GM19463 (cell line): ENCODE results near the gene HOXA13.

Source experiments
- ATAC-seq: cut with Tn5 transposase; IDR thresholded peaks from one replicate; pipeline ENCODE4 v1.9.1; 2021; ENCODE audit warnings: mild to moderate bottlenecking, moderate library complexity; ENCODE audit not compliant: unreplicated experiment

Gene HOXA13

DNA sequence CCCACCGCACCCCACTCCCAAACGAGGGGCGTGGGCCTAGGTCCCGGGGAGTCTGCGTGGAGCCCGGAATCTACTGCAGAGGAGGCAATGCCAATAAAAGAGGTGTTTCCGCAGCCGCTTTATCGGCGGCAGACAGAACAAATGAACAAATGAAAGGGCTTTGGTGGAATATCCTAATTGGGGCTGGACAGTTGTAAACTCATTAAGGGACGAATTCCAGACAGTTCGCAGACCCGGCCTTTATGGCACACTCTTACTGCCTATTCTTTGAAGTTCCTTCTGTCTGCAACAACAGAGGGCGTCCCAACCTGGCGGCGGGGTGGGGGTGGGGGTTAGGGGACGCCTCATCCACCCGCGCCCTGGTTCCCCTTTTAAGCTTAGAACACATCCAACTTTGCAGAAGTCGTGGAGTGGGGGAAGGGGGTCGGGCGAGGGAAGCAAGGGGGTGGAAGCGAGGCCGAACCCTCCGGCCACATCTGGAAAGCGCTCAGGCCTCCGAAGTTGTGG is 38.6 kb downstream of the HOXA13 start:
- ATAC-seq, result no peak

DNA sequence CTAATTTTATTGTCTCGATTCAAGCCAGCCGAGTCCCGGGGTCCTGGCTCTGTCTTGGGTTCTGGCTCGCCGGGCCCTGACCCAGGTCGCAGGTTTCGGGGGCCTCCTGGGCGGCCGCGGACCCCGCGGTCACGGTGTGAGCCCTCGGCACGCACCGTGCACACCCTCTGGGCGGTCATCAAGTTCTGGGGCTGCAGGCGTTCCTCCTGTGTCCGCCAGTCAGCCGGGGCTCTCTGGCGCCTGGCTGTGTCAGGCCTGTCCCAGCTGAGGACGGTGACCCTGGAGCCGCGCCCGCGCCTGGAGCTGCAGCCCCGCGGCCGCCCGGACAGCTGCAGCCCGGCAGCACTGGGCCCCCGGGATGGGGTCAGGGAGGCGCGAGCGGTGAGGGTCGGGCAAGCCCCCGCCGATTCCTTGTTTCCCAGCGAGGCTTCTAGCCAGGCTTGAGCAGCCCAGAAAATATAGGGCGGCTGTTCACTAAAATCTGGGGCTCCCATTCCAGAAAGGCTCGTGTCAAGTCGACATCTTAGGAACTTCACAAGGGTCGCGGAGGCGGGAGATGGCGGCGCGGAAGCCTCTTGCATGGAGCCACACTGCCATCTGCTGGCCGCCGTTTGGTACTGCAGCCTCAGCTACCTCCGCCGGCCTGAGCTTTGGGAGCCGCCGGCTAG is 39.2 kb downstream of the HOXA13 start:
- peak; percentile 62 for ATAC-seq

DNA sequence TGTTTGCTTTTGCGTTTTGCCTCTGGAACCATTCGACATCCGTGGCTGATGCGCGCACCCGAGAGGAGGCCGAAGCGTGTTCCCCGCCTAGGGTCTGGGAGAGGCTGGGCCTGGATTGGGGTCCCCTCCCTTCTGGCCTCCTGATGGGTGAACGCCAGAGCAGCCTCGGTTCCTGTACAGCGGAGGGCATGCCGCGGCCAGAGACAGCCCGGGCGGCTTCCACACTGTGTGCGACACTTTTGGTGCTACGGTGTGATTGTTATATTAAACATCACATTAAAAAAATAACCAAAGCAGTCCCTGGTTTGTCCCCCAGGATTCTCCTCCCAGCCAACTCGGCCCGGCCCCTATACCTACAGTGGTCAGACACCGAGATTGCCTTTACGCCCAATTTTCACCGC is 39.7 kb downstream of the HOXA13 start:
- no peak for ATAC-seq

DNA sequence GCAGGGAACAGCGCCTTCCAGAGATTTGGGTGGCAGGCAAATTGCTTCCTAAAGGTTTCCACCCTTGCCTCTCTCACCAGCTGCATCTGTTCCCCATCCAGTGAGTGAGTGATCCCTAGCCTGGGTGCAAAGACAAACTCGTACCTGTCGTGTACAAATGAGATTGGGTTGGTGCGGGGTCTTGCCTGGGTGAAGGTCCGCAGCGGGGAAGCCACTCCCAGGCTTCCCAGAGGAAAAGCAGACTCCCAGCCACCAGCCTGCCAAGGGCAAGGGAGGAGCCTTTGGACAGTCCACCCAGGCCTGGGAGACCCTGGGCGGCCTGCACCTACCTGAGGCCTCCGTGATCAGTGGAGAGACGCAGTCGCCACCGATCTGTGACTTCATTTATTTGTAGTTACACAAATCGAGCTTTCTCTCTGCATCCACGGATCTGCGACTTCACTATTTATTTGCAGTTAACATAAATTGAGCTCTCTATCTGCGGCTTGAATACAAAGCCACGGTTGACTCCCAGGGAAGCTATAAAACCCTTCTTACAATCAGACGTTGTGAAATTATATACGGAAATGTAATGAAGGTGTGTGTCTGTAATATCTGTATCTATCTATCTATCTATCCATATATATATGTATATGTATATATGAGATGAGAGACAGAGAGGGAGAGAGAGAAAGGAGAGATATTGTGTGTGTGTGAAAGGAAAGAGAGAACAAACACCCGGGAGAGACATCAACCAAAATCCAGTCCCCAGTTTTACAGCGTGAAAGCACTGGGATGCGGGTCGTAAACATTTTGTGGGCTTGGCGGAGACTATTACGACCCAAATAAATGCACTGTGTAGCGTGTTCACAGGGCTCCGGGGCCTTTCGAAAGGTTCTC is 40.4 kb downstream of the HOXA13 start:
- no peak for ATAC-seq

DNA sequence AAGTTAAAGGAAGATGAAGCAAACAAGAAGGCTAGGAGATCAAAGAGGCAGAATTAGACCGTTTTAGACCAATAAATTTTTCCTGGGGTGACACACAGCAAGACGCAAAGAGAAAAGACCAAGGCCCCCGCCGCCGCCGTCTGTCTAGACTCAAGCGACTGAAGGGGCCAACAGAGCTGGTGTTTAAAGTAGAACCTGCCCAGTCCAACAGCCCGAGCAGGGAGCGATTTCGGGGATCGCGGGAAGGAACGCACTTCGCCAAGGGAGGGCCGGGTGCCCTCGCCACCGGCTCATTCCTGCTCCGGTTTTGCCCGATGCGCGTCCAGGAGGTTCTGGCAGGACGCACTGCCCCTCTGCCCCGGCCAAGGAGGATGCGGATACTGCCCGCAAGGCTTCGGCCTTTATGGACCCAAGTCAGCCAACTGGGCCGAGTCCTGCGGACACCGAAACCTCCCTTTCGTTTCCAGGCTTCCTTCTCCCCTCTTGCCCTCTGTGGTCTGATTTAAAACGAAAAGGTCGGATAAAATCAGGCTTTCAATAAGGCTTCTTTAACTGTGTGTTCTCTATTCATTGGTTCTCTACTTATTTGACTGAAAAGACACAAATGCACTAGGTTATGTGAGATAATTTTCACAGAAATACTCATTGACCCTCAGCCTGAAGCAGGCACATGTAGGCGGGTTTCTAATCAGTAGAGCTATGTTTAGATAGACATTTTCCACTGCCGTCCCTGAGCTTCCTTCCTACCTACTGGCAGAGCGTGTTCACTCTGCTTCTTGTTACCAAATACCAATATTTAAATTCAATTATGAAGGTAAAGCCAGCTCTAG is 41.2 kb downstream of the HOXA13 start:
- no peak for ATAC-seq

DNA sequence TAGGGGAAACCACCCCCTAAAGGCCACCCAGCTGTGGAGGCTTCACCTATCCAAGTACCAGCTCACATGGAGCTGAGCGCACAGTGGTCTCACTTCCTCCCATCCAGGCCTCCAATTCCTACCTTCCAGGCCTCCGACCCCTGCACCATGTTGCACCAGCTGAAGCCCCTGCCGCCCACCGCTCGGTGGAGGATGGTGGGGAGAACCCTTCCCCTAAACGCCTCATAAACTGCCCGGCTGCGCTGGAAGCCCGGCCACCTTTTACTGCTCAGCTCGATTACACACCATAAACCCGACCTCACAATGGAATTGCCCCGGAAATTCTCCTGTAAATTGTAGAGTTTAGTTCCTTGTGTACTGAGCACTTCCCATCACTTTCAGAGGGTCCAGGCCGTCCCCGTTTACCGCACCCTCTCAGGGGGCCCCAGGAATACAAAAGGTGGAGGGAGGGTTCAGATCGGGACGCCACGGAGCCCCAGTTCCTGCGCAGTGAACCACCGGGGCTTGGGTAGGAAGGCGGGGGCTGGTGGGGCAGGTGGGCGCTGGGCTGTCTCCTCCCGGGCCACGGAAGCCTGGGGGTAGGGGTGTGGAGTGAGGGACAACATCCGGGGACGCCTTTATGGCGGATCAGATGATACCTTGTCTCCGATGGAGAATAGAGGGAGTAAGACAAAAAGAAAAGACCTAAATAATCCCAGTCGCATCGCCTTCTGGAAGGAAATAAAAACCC is 42.0 kb downstream of the HOXA13 start:
- no peak for ATAC-seq

DNA sequence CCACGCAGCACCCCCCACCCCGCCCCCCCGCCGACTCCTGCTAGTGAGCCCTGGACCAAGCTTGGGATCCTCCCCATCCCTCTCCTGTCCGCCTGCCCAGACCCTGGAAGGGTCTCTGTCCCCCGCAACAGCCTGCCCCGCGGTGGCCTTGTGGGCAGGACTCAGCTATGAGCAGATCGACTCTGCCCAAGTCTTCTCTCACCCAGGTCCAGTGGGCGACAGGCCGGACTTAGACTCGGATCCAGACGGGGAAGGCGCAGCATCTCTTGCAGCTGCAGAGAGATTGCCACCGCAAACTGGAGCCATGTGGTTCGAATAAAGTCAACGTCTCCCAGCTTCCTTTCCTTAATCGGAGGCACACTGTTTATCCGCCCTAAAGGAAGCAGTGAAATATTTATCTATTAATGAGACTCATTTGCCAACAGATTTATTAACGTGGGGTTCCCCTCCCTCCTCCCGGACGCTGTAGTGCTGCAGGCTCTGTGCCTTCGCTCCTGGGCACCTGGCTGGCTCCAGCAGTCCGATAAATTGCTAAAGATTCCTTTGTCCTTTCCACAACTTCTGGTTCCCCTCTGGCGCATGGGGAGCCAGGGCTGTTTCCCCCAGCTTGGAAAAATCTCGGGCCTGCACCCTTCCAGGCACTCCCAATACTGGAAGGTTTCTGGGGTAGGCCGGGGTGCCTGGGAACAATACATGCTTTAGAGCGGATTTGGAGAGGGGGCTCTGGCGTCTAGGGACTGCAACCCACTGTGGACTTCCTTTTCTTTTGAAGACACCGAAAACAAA is 42.8 kb downstream of the HOXA13 start:
- no peak for ATAC-seq

DNA sequence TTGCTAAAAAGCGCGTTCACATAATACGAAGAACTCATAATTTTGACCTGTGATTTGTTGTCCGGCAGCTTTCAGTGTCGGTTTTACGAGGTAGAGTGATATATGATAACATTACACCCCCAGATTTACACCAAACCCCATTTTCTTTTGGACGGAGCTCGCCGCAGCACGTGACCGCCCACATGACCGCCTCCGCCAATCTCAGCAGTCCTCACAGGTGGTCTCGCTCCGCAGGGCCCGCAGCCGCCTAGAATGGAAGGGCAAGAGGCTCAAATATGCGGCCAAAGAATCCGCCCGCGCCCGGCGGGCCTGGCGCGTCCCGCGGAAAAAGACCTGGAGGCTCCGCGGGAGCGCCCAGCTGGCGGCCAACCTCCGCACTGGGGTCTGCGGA is 43.4 kb downstream of the HOXA13 start, which contains the start of gene HOXA7:
TSS of gene HOXA7 (minus strand) at position 168 of the 391 bp plus-strand sequence. CDS start at position 38, 130 bp downstream.
- ATAC-seq, result no peak

DNA sequence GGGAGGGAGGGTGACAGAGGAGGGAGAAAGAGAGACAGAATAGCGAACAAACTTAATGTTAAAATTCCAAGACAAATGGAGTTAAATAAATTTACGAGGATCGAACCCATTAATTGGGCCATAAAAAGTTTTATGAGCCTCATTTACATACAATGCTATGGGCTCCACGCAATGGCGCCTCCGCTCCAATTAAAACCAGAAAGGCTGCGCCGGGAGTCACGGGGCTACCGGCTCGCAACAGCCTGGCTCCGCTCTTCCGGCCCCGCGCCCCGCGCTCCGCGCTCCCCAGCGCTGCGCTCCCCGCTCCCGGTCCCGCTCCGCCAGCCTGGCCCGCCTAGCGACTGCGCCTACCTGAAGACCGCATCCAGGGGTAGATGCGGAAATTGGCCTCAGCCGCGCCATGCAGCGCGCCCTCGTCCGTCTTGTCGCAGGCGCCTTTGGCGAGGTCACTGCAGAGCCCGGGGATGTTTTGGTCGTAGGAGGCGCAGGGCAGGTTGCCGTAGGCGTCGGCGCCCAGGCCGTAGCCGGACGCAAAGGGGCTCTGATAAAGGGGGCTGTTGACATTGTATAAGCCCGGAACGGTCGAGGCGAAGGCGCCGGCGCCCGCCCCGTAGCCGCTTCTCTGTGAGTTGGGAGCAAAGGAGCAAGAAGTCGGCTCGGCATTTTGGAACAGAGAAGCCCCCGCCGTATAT is 43.9 kb downstream of the HOXA13 start:
- ATAC-seq, result no peak

DNA sequence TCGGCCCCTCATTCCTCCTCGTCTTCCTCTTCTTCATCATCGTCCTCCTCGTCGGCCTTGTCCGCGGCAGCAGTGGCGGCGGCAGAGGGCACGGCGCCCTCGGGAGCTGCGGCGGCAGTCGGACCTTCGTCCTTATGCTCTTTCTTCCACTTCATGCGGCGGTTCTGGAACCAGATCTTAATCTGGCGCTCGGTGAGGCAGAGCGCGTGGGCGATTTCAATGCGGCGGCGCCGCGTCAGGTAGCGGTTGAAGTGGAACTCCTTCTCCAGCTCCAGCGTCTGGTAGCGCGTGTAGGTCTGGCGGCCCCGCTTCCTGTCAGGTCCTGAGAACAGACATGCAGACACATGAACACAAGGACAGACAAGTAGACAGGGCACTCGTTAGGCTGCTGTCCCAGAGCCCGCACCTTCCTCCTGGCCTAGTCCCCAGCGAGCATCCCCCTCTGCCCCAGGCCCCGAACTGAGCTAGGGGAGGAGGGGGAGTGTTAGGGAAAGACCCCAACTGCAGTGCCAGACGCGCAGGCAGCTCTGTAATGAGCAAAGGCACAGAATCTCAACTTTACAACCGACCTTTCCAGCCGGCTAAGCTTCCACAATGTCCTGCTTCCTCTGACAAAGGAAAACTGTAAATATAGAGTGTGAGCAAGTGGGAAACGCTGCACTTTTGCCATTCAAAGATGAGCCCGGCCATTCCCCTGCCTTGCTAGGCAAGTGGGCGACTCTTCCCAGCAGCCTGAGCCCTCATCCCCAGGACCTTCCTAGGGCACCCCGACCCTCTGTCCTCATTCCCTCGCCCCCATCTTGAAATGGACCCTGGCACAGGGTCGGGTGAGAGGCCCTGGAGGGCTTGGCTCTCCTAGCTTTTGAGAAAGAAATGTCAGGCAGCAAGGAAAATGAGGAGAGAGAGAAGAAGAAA is 44.7 kb downstream of the HOXA13 start:
- ATAC-seq, result no peak

DNA sequence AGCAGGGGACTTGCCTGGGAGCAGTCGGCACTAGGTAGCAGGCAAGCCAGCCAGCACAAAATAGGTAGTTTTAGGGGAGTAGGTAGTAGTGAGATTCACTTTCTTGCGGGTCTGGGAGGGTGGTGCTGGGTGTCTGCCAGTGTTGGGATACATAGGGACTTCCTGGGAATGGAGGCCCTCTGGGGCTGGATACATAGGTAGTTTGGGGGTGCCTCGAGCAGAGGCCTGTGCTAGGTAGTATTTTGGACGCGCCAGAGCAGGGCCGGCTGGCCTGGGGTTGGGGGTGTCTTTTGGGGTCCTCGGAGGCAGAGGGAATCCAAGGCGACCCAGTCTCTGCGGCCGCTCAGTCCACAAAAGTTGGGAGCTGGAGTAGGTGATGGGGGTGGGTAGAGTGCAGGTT is 45.5 kb downstream of the HOXA13 start:
- ATAC-seq, result no peak

DNA sequence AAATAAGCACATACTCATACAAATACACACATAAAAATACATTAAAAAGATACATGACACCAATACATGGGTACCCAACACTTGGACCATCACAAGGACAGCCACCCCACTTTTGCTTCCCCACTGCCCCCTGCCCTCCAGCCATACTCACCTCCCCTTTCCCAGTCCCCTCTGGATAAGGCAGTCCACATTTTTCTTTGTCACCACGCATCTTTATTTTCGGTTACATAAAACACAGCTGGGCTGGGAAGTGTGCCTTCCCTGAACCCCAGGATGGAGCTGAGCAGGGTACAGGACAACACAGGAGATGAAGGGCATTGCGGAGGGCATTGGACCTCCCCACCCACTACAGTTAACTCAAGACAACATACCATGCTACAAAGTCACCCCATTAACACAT is 46.4 kb downstream of the HOXA13 start:
- no peak for ATAC-seq

DNA sequence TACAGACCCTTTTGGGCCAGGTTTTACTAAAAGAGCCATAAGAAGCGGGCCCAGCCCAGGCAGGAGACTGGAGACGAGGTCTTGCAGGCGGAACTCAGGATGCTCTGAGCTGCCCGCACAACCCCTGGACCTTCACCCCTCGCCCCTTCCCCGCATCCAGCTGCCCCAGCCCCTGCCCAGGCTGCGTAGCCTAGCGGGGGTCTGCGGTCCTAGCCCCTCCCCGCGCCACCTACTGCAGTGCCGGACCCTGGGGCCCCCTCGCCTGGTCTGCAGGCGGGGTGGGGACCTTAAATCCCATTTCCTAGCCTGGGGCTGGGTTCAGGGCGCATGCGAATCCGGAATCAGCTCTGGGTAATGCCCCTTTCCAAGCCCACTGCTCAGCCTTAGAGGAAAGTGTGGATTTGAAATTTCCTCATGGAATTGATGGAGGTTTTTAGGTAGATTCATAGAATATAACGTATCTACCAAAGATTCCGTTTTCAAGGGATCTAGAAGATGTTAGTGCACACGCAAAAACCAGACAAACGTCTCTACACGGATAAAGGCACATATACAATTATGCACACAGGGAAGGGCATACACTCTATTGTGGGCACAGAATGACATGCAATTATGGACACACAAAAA is 47.0 kb downstream of the HOXA13 start:
- ATAC-seq, result no peak

DNA sequence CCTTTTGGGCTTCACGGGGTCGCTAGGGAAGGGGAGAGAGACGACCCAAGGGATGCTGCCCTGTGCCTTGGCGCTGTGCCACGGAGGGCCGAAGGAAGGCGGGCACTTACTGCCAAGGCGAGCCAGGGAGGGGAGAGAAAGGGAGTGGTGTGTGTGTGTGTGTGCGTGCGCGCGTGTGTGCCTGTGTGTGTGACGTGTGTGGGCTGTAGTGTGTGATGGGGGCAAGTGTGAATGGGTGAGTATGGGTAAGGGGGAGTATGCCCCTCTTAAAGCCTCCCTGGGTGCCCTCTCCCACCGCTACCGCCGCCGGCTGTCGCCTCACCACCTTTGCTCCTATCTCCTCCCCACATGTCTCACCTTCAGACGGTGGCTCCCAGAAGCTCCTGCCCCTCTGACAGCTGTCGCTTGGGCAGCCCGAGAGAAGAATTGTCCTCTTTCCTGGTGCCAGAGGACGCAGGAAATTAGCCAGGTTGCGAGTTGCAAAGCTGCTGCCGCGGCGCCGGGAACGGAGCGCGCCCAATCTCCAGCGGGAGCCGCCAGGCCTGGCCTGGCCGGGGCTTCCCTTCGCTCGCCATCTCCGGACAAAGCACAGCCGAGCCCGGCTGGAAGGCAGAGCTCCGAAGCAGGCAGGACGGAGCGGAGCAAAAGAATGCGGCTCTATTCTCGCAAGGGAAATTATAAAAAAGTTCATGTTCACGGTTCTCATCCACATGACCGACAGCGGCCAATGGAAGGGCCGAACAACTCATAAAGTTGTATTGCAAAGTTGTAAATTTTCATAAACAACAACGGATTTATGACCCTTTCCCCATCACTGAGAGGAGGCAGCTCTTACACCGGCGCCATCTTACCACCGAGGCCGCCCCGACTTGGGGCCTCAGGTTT is 47.7 kb downstream of the HOXA13 start, which contains the start of gene HOXA3:
TSS of gene HOXA3 (minus strand) at position 653 of the 885 bp plus-strand sequence. CDS start 41,943 bp downstream, outside the sequence.
- no peak for ATAC-seq

DNA sequence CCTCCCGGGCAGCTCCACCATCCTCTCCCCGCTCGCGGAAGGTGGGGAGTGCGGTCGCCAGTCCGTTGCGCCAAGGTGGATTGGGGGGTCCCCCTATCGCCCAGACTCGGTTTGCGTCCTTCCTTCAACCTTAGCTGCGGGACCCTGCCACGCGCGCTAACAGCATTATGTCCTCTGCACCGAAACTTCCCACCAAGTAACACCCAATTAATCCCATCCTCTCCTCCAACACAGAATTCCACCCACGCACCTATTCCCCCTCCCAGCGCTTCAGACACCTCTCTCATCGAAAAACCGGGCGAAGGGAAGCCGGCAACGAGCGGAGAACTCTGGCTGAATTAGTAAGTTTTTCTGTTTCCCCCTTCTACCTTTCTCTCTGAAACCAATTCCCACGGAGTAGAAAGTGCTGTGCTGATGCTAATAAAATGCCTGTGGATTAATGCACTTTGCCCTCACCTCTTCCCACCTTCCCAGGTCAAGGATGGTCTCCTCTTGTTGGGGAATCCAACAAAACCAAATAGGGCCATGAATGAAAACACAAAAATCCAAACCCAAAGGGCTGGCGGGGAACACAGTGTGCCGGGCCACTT is 48.5 kb downstream of the HOXA13 start:
- ATAC-seq, result no peak
